Measurements from ENCODE around the gene MED27.

Gene MED27

GRCh38 chr9:131834721-131835120 lies 244.9 kb downstream of the MED27 start:
- DNase-seq (ENCODE audit: low read depth), result no peak

- no peak for DNase-seq (ENCODE audit: low read depth)
Observed at GRCh38 chr9:131833906-131834305, 245.8 kb downstream of the MED27 start.

- no peak for DNase-seq (ENCODE audit: low read depth)
Observed at GRCh38 chr9:131833083-131833482, 246.6 kb downstream of the MED27 start.

GRCh38 chr9:131831380-131832165 lies 248.1 kb downstream of the MED27 start:
- DNase-seq (ENCODE audit: low read depth), result no peak

DNA sequence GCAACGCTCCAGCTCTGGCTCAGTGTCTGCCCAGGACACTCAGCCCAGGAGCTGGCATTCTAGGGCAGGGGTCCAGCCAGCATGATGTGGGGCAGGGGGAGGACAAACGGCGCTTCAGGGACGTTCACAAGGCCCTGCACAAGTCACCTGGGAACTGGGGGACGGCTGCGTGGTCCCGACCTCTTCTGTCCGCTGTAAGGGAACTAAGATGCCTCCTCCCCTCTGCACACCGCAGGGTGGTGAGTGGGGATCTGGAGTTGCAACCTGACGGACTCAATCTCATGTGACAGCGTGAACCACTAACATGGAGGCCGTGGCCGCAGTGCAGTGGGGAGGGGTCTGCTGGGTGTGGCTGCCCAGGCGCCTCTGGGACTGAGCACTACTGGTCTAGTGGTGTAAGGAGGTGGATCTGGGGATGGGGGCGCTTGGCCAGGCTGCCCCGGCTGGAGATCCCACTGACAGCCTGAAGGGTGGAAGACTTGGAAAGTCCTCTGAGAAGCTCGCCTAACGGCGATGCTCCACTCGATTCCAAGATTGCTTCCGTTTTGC lies 251.8 kb downstream of the MED27 start:
- no peak for DNase-seq (ENCODE audit: low read depth)

DNA sequence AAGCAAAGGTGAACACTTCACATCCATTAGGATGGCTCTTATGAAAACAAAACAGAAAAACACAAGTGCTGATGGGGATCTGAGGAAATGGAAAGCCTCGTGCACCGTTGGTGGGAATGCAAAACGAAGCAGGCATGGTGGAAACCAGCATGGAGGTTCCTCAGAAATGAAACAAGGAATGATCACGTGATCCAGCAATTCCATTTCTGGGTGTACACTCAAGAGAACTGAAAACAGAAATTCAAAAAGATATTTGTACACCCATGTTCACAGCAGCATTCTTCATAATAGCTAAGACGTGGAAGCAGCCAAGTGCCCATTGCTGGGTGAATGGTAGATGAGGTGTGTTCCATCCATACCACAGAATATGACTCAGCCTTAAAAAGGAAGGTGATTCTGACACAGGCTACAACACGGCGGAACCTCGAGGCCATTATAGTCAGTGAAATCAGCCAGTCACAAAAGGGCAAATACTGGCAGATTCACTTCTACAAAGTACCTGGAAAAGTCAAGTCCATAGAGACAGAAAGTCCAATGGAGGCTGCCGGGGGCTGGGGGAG lies 252.6 kb downstream of the MED27 start:
- no peak for DNase-seq (ENCODE audit: low read depth)

GRCh38 chr9:131826053-131826452 lies 253.6 kb downstream of the MED27 start:
- no peak for DNase-seq (ENCODE audit: low read depth)

DNA sequence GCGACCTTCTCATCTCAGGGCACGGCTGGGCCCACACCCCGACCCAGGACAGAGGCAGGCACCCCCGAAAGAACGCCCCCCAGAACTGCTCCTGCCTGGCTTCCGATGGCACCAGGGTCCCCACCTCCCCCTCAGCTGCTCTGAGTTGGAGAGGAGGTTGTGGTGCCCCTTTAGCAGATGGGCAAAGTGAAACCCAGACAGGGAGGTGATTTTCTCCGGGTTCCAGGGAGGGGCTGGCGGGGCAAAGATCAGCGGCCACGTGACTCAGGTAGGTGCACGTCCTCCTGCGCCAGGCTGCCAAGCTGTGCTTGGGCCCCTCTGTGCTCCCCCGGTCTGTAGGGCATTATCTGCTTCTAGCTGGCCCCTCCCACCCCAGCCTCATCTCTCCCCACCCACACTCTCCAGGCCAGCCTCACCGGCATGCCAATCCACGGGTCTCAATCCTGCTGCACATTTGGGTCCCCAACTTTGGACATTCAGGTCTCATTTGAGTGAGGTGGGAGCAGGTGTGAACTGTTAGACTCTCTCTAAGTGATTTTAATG lies 254.6 kb downstream of the MED27 start:
- DNase-seq (ENCODE audit: low read depth), result no peak

- no peak for DNase-seq (ENCODE audit: low read depth)
Observed at GRCh38 chr9:131824155-131824594, 255.5 kb downstream of the MED27 start.

DNA sequence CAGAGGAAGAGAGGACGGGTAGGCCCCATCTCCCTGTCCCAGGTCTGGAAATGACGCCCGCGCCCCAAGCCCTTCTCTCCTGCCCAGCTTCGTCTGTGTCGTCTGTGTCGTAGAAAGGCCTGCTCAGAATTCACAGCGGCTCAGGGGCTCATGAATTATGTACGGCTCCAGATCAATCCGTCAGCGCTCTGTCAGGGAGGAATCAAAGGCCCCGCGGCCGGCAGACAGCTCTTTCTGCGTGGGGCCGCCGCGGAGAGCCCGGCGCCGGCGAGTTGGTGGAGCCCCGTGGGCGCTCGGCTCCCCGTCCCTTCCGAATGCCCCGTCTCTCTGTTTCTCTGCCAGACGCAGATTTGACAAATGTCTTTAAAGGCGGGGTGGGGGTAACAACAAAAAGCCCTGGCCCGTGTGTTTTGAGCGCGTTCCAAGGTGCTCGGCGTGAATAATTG lies 255.9 kb downstream of the MED27 start:
- no peak for DNase-seq (ENCODE audit: low read depth)

- no peak for DNase-seq (ENCODE audit: low read depth)
Observed at GRCh38 chr9:131818089-131818488, 261.6 kb downstream of the MED27 start.

DNA sequence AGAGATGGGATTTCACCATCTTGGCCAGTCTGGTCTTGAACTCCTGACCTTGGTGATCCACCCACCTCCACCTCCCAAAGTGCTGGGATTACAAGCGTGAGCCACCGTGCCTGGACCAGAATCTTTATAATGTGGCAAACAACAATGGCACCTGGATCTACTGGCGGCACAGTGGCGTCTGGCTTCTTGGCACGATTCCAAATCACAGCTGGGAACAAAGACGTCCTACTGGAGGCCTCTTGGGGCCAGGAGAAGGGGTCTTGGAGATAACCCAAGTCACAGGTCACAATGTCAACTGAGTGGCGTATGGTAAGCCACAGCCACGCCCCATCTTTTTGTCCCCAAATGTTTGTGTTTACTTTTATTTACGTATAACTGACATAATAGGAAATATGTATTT lies 262.0 kb downstream of the MED27 start:
- no peak for DNase-seq (ENCODE audit: low read depth)

DNA sequence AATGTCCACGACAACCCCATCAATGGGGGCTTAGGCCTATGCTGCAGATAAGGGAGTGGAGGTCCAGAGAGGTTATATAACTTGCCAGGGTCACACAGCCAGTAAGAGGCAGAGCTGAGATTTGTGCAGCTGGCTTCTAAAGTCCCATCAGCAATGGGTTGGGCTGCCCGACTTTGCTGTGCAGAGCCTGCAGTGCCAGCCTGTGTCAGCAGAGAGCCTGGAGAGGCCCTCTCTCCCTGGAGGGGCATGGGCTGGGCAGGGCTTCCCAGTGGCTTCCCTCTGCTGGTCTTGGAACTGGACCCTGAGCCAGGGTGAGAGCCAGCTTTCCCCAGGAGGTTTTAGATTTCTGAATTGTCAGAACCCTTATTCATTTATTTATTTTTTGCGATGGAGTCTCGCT lies 262.6 kb downstream of the MED27 start:
- DNase-seq (ENCODE audit: low read depth), result no peak

DNA sequence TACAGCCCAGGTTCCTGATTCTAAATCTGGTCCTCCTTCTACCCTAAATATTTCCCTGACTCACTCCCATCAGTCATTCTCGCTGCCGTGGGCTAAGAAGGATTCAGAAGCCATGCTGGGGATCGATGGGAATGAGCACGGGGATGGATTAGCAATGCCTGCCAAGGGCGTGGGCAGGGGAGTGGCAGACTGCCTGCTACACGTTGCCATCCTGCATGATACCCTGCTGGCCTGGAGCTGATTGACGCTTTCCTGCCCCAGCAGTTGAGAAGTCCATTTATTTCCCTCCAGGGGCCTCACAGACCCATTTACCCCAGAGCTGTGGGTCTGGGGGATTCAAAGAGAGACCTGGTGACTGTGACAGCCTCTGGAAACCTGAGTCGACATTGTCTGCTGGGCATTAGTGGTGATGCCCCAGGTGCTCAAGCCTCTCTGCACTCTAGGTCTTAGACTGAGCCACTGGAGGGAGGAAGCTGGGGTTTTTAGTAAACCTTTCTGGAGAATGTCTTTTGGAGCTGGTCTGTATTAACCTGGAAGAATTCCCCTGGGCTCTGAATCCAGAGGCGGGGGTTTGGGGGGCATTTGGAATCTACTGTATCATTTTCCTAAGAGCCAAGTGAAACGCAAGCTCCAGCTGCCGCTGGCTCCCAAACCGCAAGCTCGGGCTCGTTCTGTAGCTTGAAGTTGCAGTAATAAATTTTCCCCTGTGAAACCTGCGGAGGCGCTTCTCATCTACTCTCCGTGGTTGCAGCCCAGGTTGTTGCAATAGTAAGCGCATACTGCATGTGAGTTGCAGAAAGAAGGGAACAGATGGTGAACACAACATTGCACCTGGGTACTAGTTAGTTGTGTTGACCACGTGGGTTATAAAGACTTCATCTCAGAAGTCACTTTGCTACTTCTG lies 263.4 kb downstream of the MED27 start:
- no peak for DNase-seq (ENCODE audit: low read depth)

DNA sequence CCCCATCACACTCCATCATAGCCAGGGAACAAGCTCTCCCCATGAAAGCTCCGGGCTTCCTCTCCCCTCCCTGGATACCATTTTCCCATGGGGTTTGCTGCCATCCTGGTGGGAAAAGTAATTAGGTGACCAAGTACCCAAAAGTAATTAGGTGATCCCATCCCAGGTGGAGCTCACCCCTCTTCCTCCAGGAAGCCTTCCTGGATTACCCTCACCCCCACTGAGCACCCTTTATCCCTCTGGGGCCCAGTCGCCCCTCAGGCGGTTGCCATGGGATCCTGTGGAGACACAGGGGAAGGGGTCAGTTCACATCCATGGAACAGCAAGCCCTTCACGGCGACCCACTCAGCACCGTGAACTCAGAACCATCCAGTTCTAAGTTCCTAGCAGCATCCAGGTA lies 265.0 kb downstream of the MED27 start:
- no peak for DNase-seq (ENCODE audit: low read depth)

GRCh38 chr9:131813116-131813515 lies 266.6 kb downstream of the MED27 start:
- DNase-seq (ENCODE audit: low read depth), result no peak

DNA sequence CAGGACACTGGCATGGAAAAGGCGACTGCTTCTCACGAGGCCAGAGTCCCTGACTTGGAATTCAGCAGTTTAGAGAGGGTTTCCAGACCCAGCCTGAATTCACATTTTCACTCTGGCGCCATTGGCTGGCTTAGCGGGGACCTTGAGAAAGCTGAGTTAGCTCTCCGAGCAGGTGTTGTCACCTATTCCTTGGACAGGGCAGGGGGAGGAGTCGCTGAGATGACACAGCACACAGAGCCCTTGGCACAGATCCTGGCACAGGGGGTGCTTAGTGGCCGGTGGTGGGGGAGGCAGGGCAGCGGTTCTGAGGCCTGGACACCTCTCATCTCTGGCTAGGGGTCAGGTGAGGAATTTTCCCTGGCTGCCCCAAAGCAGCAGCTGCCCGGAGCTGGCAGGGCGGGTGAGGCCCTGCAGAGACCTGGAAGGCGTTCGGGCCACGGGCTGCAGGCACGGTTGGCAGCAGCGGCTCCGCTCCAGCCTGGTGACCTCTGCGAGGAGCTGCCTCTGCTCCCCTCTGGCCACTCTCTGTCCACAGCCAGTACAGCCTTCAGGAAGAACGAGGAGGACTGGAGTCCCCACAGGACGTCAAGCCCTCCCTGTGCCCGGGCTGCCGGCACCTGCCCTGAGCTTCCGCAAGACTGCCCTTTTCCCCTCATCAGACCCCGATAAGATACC lies 267.4 kb downstream of the MED27 start:
- DNase-seq (ENCODE audit: low read depth), result no peak

DNA sequence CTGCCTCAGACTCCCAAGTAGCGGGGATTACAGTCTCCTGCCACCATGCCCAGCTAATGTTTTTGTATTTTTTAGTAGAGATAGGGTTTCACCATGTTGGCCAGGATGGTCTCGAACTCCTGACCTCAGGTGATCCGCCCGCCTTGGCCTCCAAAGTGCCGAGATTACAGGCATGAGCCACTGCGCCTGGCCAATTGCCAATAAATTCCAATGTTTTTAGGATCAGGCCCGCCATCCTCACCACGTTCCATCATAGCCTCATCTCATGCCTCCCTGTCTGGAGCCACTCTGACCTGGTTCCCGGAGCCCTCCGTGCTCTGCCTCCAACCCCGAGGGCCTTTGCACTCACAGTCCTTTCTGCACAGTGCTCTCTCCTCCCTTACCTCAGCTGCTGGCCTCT lies 268.3 kb downstream of the MED27 start:
- DNase-seq (ENCODE audit: low read depth), result no peak

DNA sequence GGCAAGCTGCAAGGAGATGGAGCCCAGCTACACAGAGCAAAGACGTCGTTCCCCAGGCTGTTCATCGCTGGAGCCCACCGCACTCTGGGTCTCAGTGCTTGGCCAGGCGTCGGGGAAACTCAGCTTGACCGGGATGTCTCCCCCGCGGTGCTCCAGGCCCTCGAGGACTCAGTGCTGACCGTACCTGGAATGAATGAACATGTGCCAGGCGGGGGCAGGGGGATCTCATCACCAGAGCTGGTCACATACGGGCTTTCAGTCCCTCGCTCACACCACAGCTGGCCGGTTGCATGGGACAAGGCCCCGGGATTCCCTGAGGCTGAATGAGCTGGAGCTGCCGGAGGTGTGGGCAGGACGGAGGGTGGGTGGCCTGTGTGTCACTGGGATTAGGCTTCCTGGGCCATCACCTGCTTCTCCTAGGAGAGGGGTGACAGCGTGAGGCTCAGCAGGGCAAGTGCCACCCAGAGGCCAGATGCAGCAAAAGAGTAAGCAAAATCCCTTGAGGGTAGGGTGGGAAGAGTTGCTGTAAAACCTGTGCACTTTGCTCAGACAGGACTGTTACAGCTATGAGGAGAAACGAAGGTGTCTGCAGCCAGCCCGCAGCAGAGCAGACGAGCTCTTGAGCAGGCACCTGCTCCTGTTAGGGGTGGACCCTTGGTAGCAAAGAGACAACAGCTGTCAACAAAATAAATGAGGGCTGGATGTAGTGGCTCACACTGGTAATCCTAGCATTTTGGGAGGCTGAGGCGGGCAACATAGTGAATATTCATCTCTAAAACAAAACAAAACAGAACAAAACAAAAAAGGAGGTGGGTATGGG lies 269.1 kb downstream of the MED27 start:
- DNase-seq (ENCODE audit: low read depth), result no peak

Data from EH (cell line).